NCI-H345 (cell line): Measurements from ENCODE around the gene PITPNM3.
A peak's percentile ranks its signal among the peaks of the same experiment; 100 is the strongest.

ENCODE experiments used
- DNase-seq: peaks from one replicate; lab custom pipeline; 2025; lab: John Stamatoyannopoulos, UW

Gene PITPNM3

GRCh38 chr17:6479622-6480302, 76.6 kb downstream of the PITPNM3 start:
- DNase-seq = no peak

GRCh38 chr17:6478486-6478885, 77.9 kb downstream of the PITPNM3 start:
- DNase-seq = no peak

- DNase-seq = no peak
Observed at GRCh38 chr17:6477831-6478383, 78.4 kb downstream of the PITPNM3 start.

GRCh38 chr17:6476810-6477179, 79.6 kb downstream of the PITPNM3 start:
- no peak for DNase-seq

GRCh38 chr17:6476076-6476809, 80.1 kb downstream of the PITPNM3 start:
- no peak for DNase-seq

- no peak for DNase-seq
Observed at GRCh38 chr17:6475411-6475810, 80.9 kb downstream of the PITPNM3 start.

- no peak for DNase-seq
Observed at GRCh38 chr17:6474906-6475305, 81.4 kb downstream of the PITPNM3 start.

GRCh38 chr17:6474376-6474775, 82.0 kb downstream of the PITPNM3 start:
- no peak for DNase-seq

- peak; percentile 25 for DNase-seq
Observed at GRCh38 chr17:6473128-6473767, 83.1 kb downstream of the PITPNM3 start.

- DNase-seq = no peak
Observed at GRCh38 chr17:6472517-6472916, 83.8 kb downstream of the PITPNM3 start.

GRCh38 chr17:6471531-6472465, 84.6 kb downstream of the PITPNM3 start:
- no peak for DNase-seq

- no peak for DNase-seq
Observed at GRCh38 chr17:6470751-6471521, 85.4 kb downstream of the PITPNM3 start.

GRCh38 chr17:6470146-6470718, 86.1 kb downstream of the PITPNM3 start:
- DNase-seq = no peak

GRCh38 chr17:6468051-6468790, 88.1 kb downstream of the PITPNM3 start:
- no peak for DNase-seq

GRCh38 chr17:6467567-6467966, 88.8 kb downstream of the PITPNM3 start:
- no peak for DNase-seq

GRCh38 chr17:6465206-6466003, 91.0 kb downstream of the PITPNM3 start:
- no peak for DNase-seq

GRCh38 chr17:6464446-6465041, 91.8 kb downstream of the PITPNM3 start:
- no peak for DNase-seq

GRCh38 chr17:6463616-6464445, 92.5 kb downstream of the PITPNM3 start:
- DNase-seq = no peak
